Liver (tissue), 9 donors: ENCODE results near the gene SCN1B. TPM values are rescaled to one million over a fixed set of nuclear protein-coding genes. Genes with fewer than 3 reads are reported as not detected.

Experiments used
- DNase-seq: peaks from one replicate; pipeline ENCODE4 v3.0.0-alpha.2; 2017; ENCODE audit warnings: low spot score
- H3K27ac ChIP-seq, 2 donors: one replicate each; pipeline ENCODE4 v1.7.0; 2013; ENCODE audit warnings: inconsistent platforms in 2 of 2, low read length in 2 of 2, control low read depth in 1 of 2, low read depth in 1 of 2, mild to moderate bottlenecking in 1 of 2
- H3K27me3 ChIP-seq, 4 donors: one replicate each; pipeline versions ENCODE4 v1.6.1 to v1.7.0; 2013; ENCODE audit warnings: low read length in 3 of 4, inconsistent platforms in 1 of 4, mild to moderate bottlenecking in 1 of 4, moderate library complexity in 1 of 4; ENCODE audit not compliant: control insufficient read depth in 4 of 4, insufficient read depth in 4 of 4
- H3K36me3 ChIP-seq, 4 donors: one replicate each; pipeline versions ENCODE4 v1.6.1 to v1.7.0; 2013; ENCODE audit warnings: low read length in 3 of 4, mild to moderate bottlenecking in 3 of 4, low read depth in 1 of 4, moderate library complexity in 1 of 4; ENCODE audit not compliant: control insufficient read depth in 4 of 4, insufficient read depth in 3 of 4
- H3K4me1 ChIP-seq, 4 donors: one replicate each; pipeline versions ENCODE4 v1.6.1 to v1.7.0; 2013; ENCODE audit warnings: low read length in 3 of 4, mild to moderate bottlenecking in 3 of 4, moderate library complexity in 1 of 4; ENCODE audit not compliant: control insufficient read depth in 4 of 4, insufficient read depth in 4 of 4
- H3K4me3 ChIP-seq, 3 donors: one replicate each; pipeline versions ENCODE4 v1.6.1 to v1.7.0; 2013; ENCODE audit warnings: low read length in 3 of 3, control low read depth in 1 of 3, low read depth in 1 of 3, mild to moderate bottlenecking in 1 of 3
- H3K9ac ChIP-seq, 2 donors: one replicate each; pipeline ENCODE4 v1.7.0; 2013; ENCODE audit warnings: low read length in 2 of 2, mild to moderate bottlenecking in 2 of 2, moderate library complexity in 2 of 2, control low read depth in 1 of 2, low read depth in 1 of 2
- H3K9me3 ChIP-seq, 4 donors: one replicate each; pipeline versions ENCODE4 v1.6.1 to v1.7.0; 2013; ENCODE audit warnings: low read length in 3 of 4; ENCODE audit not compliant: control insufficient read depth in 4 of 4
- EGR1 ChIP-seq, 2 donors: IDR thresholded peaks; 2 replicates each; pipeline ENCODE4 v1.6.1; 2016 to 2018; ENCODE audit warnings: antibody characterized with exemption in 2 of 2, low read depth in 2 of 2
- FOXA2 ChIP-seq: IDR thresholded peaks from 2 replicates; pipeline ENCODE4 v1.6.1; 2016; ENCODE audit warnings: antibody characterized with exemption
- GABPA ChIP-seq, 2 donors: IDR thresholded peaks in 1 of 2; conservative IDR thresholded peaks in 1 of 2; 2 replicates each; pipeline ENCODE4 v1.6.1; 2016; ENCODE audit warnings: antibody characterized with exemption in 2 of 2, mild to moderate bottlenecking in 1 of 2, moderate library complexity in 1 of 2
- HNF4G ChIP-seq: IDR thresholded peaks from 2 replicates; pipeline ENCODE4 v1.6.1; 2016; ENCODE audit warnings: antibody characterized with exemption
- JUND ChIP-seq, 2 donors: IDR thresholded peaks; 2 replicates each; pipeline ENCODE4 v1.6.1; 2016; ENCODE audit warnings: antibody characterized with exemption in 2 of 2
- NR2F2 ChIP-seq: IDR thresholded peaks from 2 replicates; pipeline ENCODE4 v1.6.1; 2016; ENCODE audit warnings: antibody characterized with exemption
- RAD21 ChIP-seq, 2 donors: IDR thresholded peaks; 2 replicates each; pipeline ENCODE4 v1.6.1; 2016; ENCODE audit warnings: antibody characterized with exemption in 2 of 2, mild to moderate bottlenecking in 2 of 2
- RXRA ChIP-seq, 2 donors: IDR thresholded peaks; 2 replicates each; pipeline ENCODE4 v1.6.1; 2017 to 2018; ENCODE audit warnings: antibody characterized with exemption in 2 of 2, mild to moderate bottlenecking in 1 of 2
- SP1 ChIP-seq: IDR thresholded peaks from 2 replicates; pipeline ENCODE4 v1.6.1; 2018; ENCODE audit warnings: antibody characterized with exemption, mild to moderate bottlenecking
- YY1 ChIP-seq: IDR thresholded peaks from 2 replicates; pipeline ENCODE4 v1.6.1; 2016; ENCODE audit warnings: antibody characterized with exemption, mild to moderate bottlenecking
- WGBS: extraction: QIAGEN DNeasy Blood & Tissue Kit; methylation state at CpG from one replicate; pipeline ENCODE4 v1.1.7; 2013; 5-methylcytosine and 5-hydroxymethylcytosine counted together
- polyA plus RNA-seq, 2 donors: library from polyadenylated mRNA; stranded (reverse) in 1 of 2; unstranded in 1 of 2; fragments of 200-250 nt in 1 of 2; fragments of >200 nt in 1 of 2; fragmentation: Nextera tagmentation in 1 of 2; extraction: Ambion mirVana in 1 of 2; gene quantifications; one replicate each; pipeline versions ENCODE4 v1.2.1 to v1.2.3, GENCODE V29; 2013 to 2015
- total RNA-seq, 2 donors: library from RNA; depleted of rRNA; stranded (reverse); fragments of >200 nt; gene quantifications; one replicate each; pipeline ENCODE4 v1.2.3, GENCODE V29; 2014
- TF ChIP-seq, protein P1 (sequence below): IDR thresholded peaks from 2 replicates; pipeline ENCODE4 v1.6.1; 2016; ENCODE audit warnings: antibody characterized with exemption, mild to moderate bottlenecking
- TF ChIP-seq, protein P2 (sequence below): IDR thresholded peaks from 2 replicates; pipeline ENCODE4 v1.6.1; 2016; ENCODE audit warnings: antibody characterized with exemption
- TF ChIP-seq, protein P3 (sequence below): fragments of 150-350 bp; IDR thresholded peaks from 2 replicates; pipeline ENCODE4 v1.5.1; 2017; ENCODE audit warnings: improper control_type of control experiment, low read depth, low read length; ENCODE audit not compliant: missing input control
- donor health status: healthy.
- donor health status: healthy.
- donor health status: healthy.
- donor health status: healthy.
- donor health status: healthy.

Gene SCN1B
- total and polyA plus RNA-seq, 4 donors = 1.6 to 5.8 (median 3.4) TPM

DNA sequence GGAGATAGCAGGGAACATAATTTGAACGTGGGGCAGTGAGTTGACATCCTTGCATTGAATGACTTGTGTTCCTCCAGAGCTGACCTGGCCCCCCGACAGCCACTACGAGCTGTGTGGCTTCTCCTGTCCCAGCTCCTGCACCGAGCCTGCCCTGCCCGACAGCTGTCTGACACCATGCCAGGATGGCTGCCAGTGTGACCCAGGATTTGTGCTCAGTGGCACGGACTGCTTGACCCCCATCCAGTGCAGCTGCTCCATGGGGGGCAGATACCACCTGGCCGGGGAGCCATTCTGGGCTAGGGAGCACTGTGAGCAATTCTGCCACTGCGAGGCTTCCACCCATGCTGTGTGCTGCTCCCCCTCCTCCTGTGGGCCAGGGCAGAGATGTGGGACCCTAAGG is 56.2 kb downstream of the SCN1B start:
- Histone ChIP-seq H3K36me3 (no peaks in the 10 kb centered on the region), H3K9ac (no peak overlapping the region), H3K4me1 (peaks cover 3 to 35% (median 22%) of the 10 kb centered on the region in 4 donors), H3K27me3 (no peaks in the 10 kb centered on the region), H3K27ac (no peak overlapping the region), H3K9me3 (no peaks in the 10 kb centered on the region), H3K4me3 (no peak overlapping the region)
- no peak for DNase-seq
- 87% methylated on average over 8 of the region's 8 CpGs for WGBS
- TF ChIP-seq SP1 = no peak

DNA sequence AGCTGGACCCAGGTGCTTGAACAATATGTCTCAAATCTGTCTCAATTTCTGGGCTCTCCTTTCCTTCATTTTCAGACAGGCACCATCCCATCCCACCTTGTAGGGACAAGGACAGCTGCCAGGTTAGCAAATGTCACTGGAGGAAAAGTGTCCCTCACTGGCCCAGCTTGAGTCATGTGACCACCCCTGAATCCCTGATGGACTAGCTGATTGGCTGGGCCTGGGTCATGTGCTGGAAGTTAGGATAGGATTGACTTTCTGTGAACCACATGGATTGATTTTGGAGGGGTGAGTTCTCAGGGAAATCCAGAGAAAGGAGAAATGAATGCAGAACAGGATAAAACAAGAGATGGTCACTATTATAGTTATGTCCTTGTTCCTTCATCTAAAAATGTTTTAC is 57.1 kb downstream of the SCN1B start:
- TF ChIP-seq FOXA2 (no peak), HNF4G (no peak), SP1 (no peak), JUND (IDR thresholded peaks at IDR 0.05) (no peak), NR2F2 (no peak), EGR1 (IDR thresholded peaks at IDR 0.05; ENCODE audit: low read depth in 2 of 2) (no peak), RXRA (IDR thresholded peaks at IDR 0.05) (no peak), GABPA (IDR thresholded peaks at IDR 0.05 in 1 of 2, conservative IDR thresholded peaks at IDR 0.05 in 1 of 2) (no peak), RAD21 (IDR thresholded peaks at IDR 0.05) (no peak), YY1 (no peak)
- TF ChIP-seq, protein P1, sequence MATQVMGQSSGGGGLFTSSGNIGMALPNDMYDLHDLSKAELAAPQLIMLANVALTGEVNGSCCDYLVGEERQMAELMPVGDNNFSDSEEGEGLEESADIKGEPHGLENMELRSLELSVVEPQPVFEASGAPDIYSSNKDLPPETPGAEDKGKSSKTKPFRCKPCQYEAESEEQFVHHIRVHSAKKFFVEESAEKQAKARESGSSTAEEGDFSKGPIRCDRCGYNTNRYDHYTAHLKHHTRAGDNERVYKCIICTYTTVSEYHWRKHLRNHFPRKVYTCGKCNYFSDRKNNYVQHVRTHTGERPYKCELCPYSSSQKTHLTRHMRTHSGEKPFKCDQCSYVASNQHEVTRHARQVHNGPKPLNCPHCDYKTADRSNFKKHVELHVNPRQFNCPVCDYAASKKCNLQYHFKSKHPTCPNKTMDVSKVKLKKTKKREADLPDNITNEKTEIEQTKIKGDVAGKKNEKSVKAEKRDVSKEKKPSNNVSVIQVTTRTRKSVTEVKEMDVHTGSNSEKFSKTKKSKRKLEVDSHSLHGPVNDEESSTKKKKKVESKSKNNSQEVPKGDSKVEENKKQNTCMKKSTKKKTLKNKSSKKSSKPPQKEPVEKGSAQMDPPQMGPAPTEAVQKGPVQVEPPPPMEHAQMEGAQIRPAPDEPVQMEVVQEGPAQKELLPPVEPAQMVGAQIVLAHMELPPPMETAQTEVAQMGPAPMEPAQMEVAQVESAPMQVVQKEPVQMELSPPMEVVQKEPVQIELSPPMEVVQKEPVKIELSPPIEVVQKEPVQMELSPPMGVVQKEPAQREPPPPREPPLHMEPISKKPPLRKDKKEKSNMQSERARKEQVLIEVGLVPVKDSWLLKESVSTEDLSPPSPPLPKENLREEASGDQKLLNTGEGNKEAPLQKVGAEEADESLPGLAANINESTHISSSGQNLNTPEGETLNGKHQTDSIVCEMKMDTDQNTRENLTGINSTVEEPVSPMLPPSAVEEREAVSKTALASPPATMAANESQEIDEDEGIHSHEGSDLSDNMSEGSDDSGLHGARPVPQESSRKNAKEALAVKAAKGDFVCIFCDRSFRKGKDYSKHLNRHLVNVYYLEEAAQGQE = no peak
- TF ChIP-seq, protein P2, sequence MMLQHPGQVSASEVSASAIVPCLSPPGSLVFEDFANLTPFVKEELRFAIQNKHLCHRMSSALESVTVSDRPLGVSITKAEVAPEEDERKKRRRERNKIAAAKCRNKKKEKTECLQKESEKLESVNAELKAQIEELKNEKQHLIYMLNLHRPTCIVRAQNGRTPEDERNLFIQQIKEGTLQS = no peak
- TF ChIP-seq, protein P3, sequence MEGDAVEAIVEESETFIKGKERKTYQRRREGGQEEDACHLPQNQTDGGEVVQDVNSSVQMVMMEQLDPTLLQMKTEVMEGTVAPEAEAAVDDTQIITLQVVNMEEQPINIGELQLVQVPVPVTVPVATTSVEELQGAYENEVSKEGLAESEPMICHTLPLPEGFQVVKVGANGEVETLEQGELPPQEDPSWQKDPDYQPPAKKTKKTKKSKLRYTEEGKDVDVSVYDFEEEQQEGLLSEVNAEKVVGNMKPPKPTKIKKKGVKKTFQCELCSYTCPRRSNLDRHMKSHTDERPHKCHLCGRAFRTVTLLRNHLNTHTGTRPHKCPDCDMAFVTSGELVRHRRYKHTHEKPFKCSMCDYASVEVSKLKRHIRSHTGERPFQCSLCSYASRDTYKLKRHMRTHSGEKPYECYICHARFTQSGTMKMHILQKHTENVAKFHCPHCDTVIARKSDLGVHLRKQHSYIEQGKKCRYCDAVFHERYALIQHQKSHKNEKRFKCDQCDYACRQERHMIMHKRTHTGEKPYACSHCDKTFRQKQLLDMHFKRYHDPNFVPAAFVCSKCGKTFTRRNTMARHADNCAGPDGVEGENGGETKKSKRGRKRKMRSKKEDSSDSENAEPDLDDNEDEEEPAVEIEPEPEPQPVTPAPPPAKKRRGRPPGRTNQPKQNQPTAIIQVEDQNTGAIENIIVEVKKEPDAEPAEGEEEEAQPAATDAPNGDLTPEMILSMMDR = no peak
- Histone ChIP-seq H3K4me1 (peaks cover 3 to 32% (median 18%) of the 10 kb centered on the region in 4 donors), H3K4me3 (no peak overlapping the region), H3K36me3 (no peaks in the 10 kb centered on the region), H3K9ac (no peak overlapping the region), H3K27me3 (no peaks in the 10 kb centered on the region), H3K27ac (no peak overlapping the region), H3K9me3 (no peaks in the 10 kb centered on the region)
- no peak for DNase-seq
